Activated CD8-positive, alpha-beta memory T cell treated with anti-CD3 and anti-CD28 coated beads, Interleukin-2, amount 10 ng/mL, durations not matched to agents 7 days and 5 days (primary cell): Measurements from ENCODE around the gene CDKL5. TPM values are rescaled to one million over a fixed set of nuclear protein-coding genes. Genes with fewer than 3 reads are reported as not detected.

Source experiments
- ATAC-seq: fragments of 150-1000 bp; cut with Tn5 transposase; one replicate; pipeline ENCODE4 v1.10.0; 2021; ENCODE audit warnings: moderate library complexity
- CTCF ChIA-PET: fragments of 350-600 bp; sonication (Branson Sonifier 250); formaldehyde crosslinking; loops from one replicate; lab custom pipeline; 2021; ENCODE audit warnings: antibody characterized with exemption; lab: Charles Lee
- DNase-seq: peaks from one replicate; pipeline ENCODE4 v3.0.0-alpha.2; 2020
- H3K27ac Mint-ChIP-seq: one replicate; pipeline ENCODE4 v1.8.0; 2021; ENCODE audit warnings: mild to moderate bottlenecking, mixed read lengths
- H3K27me3 Mint-ChIP-seq: one replicate; pipeline ENCODE4 v1.8.0; 2021; ENCODE audit warnings: mixed read lengths
- H3K36me3 Mint-ChIP-seq: one replicate; pipeline ENCODE4 v1.8.0; 2021; ENCODE audit warnings: mild to moderate bottlenecking, mixed read lengths
- H3K4me1 Mint-ChIP-seq: one replicate; pipeline ENCODE4 v1.8.0; 2021; ENCODE audit warnings: mixed read lengths
- H3K4me3 Mint-ChIP-seq: one replicate; pipeline ENCODE4 v1.8.0; 2021; ENCODE audit warnings: mild to moderate bottlenecking, moderate library complexity, mixed read lengths
- H3K9me3 Mint-ChIP-seq: one replicate; pipeline ENCODE4 v1.8.0; 2022; ENCODE audit warnings: low read depth, mixed read lengths
- total RNA-seq, 2 experiments: library from RNA; stranded (reverse); gene quantifications; one replicate each; pipeline ENCODE4 v1.2.3, GENCODE V29; 2021

Gene CDKL5
- total RNA-seq, 2 experiments from 2014 or later, result 1.1 to 1.3 TPM

- no peak for ATAC-seq
Measured at GRCh38 chrX:18490806-18491555, 65.6 kb downstream of the CDKL5 start.

DNA sequence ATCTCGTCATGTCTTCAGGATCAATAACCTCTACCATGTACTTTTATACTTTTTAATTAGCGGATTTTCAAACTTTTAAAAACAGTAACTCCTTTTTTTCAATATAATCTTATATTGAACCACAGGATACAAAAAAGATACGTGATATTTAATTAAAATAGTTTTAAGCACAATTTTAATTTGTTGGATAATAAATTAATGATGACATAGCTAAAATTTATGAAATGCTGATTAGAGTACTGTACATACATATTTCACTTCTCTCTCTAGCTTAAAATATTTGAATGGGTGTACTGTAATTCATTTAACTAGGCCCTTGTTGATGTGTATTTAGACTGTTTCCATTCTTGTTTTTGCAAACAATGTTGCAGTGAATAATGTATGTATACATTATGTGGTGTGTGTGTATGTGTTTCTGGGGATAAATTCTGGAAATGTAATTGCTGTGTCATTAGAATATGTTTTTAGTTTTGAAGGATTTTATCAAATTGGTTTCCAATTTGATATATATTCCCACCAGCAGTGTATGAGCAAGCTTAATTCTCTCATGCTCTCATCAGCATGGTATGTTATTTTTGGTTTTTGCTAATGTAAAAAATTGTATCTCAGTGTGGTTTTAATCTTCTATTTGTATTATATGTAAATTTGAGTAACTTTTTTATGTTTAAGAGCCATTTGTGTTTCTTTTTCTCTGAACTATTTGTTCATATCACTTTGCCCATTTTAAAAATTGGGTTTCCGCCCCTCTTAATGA is 66.4 kb downstream of the CDKL5 start:
- CTCF ChIA-PET, result no interaction called here
- Mint-ChIP-seq H3K36me3 (no peaks in the 10 kb centered on the region), H3K27ac (no peak overlapping the region), H3K4me3 (no peak overlapping the region), H3K9me3 (no peaks in the 10 kb centered on the region), H3K27me3 (no peaks in the 10 kb centered on the region), H3K4me1 (no peaks in the 10 kb centered on the region)
- ATAC-seq, result no peak
- DNase-seq, result no peak

More at GRCh38 chrX:18490806-18491555, 65.6 kb downstream of the CDKL5 start:
- Mint-ChIP-seq H3K36me3 (no peaks in the 10 kb centered on the region), H3K27ac (no peak overlapping the region), H3K27me3 (no peaks in the 10 kb centered on the region), H3K4me1 (no peaks in the 10 kb centered on the region), H3K4me3 (no peak overlapping the region), H3K9me3 (no peaks in the 10 kb centered on the region)
- DNase-seq, result no peak
- CTCF ChIA-PET, result no interaction called here

DNA sequence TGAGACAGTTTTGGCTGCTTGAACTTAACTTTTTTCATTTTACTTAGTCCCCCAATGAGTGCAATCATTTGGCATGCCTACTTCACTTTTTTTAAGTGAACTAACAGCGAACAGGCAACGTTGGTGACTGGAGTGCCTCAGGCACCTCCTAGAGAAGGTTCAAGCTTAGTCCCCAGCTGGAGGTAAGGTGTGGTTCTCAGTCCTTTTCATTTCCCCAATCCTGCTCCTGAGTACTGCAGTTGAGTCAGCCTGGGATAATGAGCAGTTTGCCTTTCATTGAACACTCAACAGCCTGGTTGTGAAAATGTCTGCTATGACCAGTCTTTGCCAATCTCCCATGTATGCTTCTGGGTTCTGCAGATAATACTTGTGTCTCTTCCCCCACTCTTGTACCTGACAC is 109.5 kb downstream of the CDKL5 start:
- DNase-seq (no peak), ATAC-seq (no peak)
- H3K27ac Mint-ChIP-seq, result no peak overlapping the region
- peaks cover 3% of the 10 kb centered on the region for H3K4me1 Mint-ChIP-seq
- no peak overlapping the region for H3K4me3 Mint-ChIP-seq
- CTCF ChIA-PET, result no interaction called here
- H3K9me3 Mint-ChIP-seq, result no peaks in the 10 kb centered on the region
- no peaks in the 10 kb centered on the region for H3K27me3 Mint-ChIP-seq
- no peaks in the 10 kb centered on the region for H3K36me3 Mint-ChIP-seq

DNA sequence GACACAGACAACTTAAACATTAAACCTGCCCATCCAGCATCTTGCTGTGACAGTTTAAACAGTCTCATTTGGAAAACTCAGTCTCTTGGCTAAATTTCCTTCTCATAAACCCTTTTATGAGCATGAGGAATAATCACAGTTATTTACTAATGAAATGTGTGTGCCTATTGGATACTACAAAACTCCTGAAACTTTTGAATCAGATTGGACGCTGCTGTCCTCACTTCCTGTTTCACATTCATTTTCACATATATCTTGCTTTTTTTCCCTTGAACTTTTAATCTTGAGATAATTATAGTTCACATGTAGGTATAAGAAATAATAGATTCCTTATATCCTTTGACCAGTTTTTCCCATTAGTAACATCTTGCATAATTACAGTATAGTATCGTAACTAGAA is 111.7 kb downstream of the CDKL5 start:
- H3K9me3 Mint-ChIP-seq, result no peaks in the 10 kb centered on the region
- H3K27ac Mint-ChIP-seq, result no peak overlapping the region
- CTCF ChIA-PET, result no interaction called here
- H3K4me1 Mint-ChIP-seq, result peaks cover 3% of the 10 kb centered on the region
- DNase-seq (no peak), ATAC-seq (no peak)
- H3K4me3 Mint-ChIP-seq, result no peak overlapping the region
- H3K36me3 Mint-ChIP-seq, result no peaks in the 10 kb centered on the region
- H3K27me3 Mint-ChIP-seq, result no peaks in the 10 kb centered on the region

DNA sequence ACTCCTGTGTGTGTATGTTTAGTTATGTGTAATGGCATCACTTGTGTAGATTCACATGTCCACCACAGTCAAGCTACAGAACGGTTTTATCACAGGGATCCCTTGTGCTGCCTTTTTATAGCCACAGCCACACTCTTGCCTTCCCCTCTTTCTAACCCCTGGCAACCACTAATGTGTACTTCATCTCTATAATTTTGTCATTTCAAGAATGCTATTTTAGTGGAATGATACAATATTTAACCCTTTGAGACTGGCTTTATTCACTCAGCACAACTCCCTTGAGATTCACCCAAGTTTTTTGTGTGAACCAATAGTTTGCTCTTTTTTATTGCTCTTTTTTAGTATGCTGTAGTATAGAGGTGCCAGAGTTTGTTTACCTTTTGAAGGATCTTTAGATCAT is 112.1 kb downstream of the CDKL5 start:
- Mint-ChIP-seq H3K9me3 (no peaks in the 10 kb centered on the region), H3K27ac (no peak overlapping the region), H3K36me3 (no peaks in the 10 kb centered on the region), H3K4me3 (no peak overlapping the region), H3K4me1 (peaks cover 3% of the 10 kb centered on the region), H3K27me3 (no peaks in the 10 kb centered on the region)
- DNase-seq, result no peak
- ATAC-seq, result no peak
- CTCF ChIA-PET, result no interaction called here

GRCh38 chrX:18542131-18542530 is 116.7 kb downstream of the CDKL5 start:
- Mint-ChIP-seq H3K36me3 (no peaks in the 10 kb centered on the region), H3K27ac (no peak overlapping the region), H3K4me1 (peaks cover 5% of the 10 kb centered on the region), H3K9me3 (no peaks in the 10 kb centered on the region), H3K4me3 (no peak overlapping the region), H3K27me3 (no peaks in the 10 kb centered on the region)
- ATAC-seq, result no peak
- CTCF ChIA-PET, result no interaction called here
- no peak for DNase-seq

DNA sequence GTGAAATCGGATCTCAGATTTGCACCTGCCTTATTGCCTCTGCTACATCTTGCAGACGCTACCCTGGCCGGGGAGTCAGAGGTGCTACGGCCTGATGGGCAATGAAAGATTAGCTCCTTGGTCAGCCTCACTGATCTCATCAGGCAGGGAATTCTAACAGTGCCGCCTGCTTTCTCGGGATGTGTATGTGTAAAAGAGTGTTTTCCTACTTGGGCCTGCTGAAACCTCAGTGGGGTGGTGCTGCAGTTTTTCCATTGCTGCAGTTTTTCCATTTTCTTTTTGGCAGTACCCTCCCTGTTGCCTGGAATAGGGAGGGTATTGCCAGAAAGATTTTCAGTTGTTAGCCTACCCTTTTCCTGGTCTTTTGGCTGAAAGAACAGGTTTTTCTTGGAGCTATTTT is 117.5 kb downstream of the CDKL5 start:
- Mint-ChIP-seq H3K27ac (no peak overlapping the region), H3K4me1 (peaks cover 2% of the 10 kb centered on the region), H3K36me3 (no peaks in the 10 kb centered on the region), H3K4me3 (no peak overlapping the region), H3K9me3 (no peaks in the 10 kb centered on the region), H3K27me3 (no peaks in the 10 kb centered on the region)
- ATAC-seq (no peak), DNase-seq (no peak)
- CTCF ChIA-PET, result no interaction called here

DNA sequence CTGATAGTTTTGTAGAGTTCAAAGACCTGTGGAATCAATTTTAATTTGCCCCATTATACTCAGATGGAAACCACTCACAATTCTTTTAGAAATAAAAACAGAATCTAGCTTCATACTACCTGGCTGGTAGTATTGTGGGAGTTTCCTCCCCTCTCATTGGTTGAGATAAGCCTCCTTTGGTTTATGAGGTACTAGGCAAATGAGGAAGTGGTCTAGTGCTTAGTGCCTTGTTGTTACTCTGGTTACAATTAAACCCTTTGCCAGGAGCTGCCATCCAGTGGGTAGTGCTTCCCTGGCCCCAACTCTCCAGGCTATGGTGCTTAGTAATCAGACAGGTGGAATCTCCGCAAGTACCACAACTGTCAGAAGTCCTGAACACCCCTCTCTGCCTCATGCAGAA is 118.3 kb downstream of the CDKL5 start:
- H3K4me1 Mint-ChIP-seq, result peaks cover 2% of the 10 kb centered on the region
- no peak for ATAC-seq
- CTCF ChIA-PET, result no interaction called here

DNA sequence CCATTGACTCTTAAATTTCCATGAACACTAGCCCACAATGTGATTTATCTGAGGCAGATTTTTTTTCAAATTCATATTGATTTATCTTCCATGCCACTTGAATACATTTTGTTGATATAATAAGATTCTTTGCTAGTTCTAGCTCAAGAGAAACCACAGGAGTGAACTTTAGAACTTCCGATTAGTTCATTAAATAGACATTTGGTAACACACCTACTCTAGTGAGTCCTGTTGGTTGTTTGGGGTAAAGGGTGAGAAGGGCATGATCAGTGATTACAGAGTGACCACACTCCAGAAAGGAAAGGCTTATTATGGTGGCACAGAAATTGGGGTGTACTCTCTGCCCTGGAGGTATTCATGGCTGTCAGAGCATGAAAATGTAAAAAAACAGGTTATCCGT is 120.4 kb downstream of the CDKL5 start:
- H3K27ac Mint-ChIP-seq, result no peak overlapping the region
- no peak for DNase-seq
- peaks cover 2% of the 10 kb centered on the region for H3K4me1 Mint-ChIP-seq
- CTCF ChIA-PET, result no interaction called here
- ATAC-seq, result no peak
- no peaks in the 10 kb centered on the region for H3K27me3 Mint-ChIP-seq
- H3K4me3 Mint-ChIP-seq, result no peak overlapping the region
- H3K9me3 Mint-ChIP-seq, result no peaks in the 10 kb centered on the region
- H3K36me3 Mint-ChIP-seq, result no peaks in the 10 kb centered on the region

More for the DNA sequence above, 118.3 kb downstream of the CDKL5 start:
- H3K9me3 Mint-ChIP-seq, result no peaks in the 10 kb centered on the region
- no peak for DNase-seq
- no peak overlapping the region for H3K27ac Mint-ChIP-seq
- no peak overlapping the region for H3K4me3 Mint-ChIP-seq
- H3K27me3 Mint-ChIP-seq, result no peaks in the 10 kb centered on the region
- H3K36me3 Mint-ChIP-seq, result no peaks in the 10 kb centered on the region

DNA sequence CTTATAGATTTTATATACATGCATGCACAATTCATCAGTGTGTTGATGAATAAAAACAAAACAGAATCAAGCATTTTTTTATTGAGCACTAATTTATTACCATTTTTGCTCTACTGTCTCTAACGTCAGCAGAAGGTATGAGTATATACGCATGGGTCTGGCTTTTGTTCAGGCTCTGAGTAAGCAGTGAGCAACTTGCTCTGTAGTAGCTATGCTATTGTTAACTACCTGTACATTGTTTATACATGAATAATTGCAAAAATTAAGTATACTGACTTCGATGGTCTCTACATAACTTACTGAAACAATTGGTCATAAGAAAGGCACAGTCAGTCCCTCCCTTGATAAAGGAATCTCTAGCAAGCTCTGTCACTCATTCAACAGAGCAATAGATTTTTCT is 123.6 kb downstream of the CDKL5 start:
- Mint-ChIP-seq H3K27me3 (no peaks in the 10 kb centered on the region), H3K9me3 (no peaks in the 10 kb centered on the region), H3K36me3 (no peaks in the 10 kb centered on the region), H3K27ac (no peak overlapping the region), H3K4me1 (peaks cover under 1% of the 10 kb centered on the region), H3K4me3 (no peak overlapping the region)
- DNase-seq (no peak), ATAC-seq (no peak)
- CTCF ChIA-PET, result no interaction called here

GRCh38 chrX:18549643-18550042 is 124.2 kb downstream of the CDKL5 start:
- DNase-seq (no peak), ATAC-seq (no peak)
- no peaks in the 10 kb centered on the region for H3K9me3 Mint-ChIP-seq

GRCh38 chrX:18557879-18558278 is 132.5 kb downstream of the CDKL5 start:
- ATAC-seq (no peak), DNase-seq (no peak)
- Mint-ChIP-seq H3K27me3 (no peaks in the 10 kb centered on the region), H3K4me1 (no peaks in the 10 kb centered on the region), H3K36me3 (no peaks in the 10 kb centered on the region), H3K9me3 (no peaks in the 10 kb centered on the region), H3K4me3 (no peak overlapping the region), H3K27ac (no peak overlapping the region)
- CTCF ChIA-PET, result no interaction called here

More at GRCh38 chrX:18549643-18550042, 124.2 kb downstream of the CDKL5 start:
- Mint-ChIP-seq H3K27ac (no peak overlapping the region), H3K4me1 (no peaks in the 10 kb centered on the region), H3K36me3 (no peaks in the 10 kb centered on the region), H3K4me3 (no peak overlapping the region), H3K27me3 (no peaks in the 10 kb centered on the region)
- CTCF ChIA-PET, result no interaction called here

- Mint-ChIP-seq H3K27me3 (no peaks in the 10 kb centered on the region), H3K9me3 (no peaks in the 10 kb centered on the region), H3K36me3 (no peaks in the 10 kb centered on the region), H3K27ac (no peak overlapping the region), H3K4me3 (no peak overlapping the region), H3K4me1 (no peaks in the 10 kb centered on the region)
- CTCF ChIA-PET, result no interaction called here
- no peak for DNase-seq
- ATAC-seq, result no peak
Measured at GRCh38 chrX:18558799-18559198, 133.4 kb downstream of the CDKL5 start.

DNA sequence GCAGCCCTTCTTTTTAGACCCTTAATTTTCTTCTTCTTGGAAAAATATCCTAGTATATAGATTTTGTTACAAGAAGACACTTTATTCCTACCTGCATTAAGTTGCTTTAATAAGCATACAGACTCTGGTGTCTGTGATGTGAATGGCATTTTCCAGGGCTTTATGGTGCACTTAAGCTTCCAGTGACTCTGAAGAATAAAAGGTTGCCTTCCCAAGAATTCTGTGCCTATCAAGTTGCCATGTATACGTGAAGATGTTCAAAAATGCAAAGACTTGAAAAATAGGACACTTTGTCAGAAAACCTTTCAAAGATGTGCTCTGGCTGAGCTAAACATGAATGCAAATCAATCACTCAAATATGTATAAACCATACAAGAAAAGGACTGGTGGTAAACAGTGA is 135.6 kb downstream of the CDKL5 start:
- H3K36me3 Mint-ChIP-seq, result no peaks in the 10 kb centered on the region
- no peaks in the 10 kb centered on the region for H3K9me3 Mint-ChIP-seq
- CTCF ChIA-PET, result no interaction called here
- H3K4me3 Mint-ChIP-seq, result no peak overlapping the region
- H3K27ac Mint-ChIP-seq, result no peak overlapping the region
- no peak for DNase-seq
- H3K27me3 Mint-ChIP-seq, result no peaks in the 10 kb centered on the region
- no peak for ATAC-seq
- no peaks in the 10 kb centered on the region for H3K4me1 Mint-ChIP-seq
